LoVo (cell line): ENCODE results near the gene TLDC2.
A peak's percentile ranks its signal among the peaks of the same experiment; 100 is the strongest.
"Not testable (repeated sequence)": the region's sequence is repeated elsewhere in the genome, so short reads cannot be mapped to it uniquely, and the experiment has no call there.

Experiments
- DNase-seq: peaks from one replicate; pipeline ENCODE4 v3.0.0-alpha.2; 2016; ENCODE audit warnings: low spot score

The TLDC2 gene

GRCh38 chr20:36875702-36876472 is at the start of gene TLDC2:
Gene TLDC2, plus strand, starts transcription at chr20:36876138. Its CDS starts 37 bp downstream, at chr20:36876175.
- peak; percentile 79 for DNase-seq

DNA sequence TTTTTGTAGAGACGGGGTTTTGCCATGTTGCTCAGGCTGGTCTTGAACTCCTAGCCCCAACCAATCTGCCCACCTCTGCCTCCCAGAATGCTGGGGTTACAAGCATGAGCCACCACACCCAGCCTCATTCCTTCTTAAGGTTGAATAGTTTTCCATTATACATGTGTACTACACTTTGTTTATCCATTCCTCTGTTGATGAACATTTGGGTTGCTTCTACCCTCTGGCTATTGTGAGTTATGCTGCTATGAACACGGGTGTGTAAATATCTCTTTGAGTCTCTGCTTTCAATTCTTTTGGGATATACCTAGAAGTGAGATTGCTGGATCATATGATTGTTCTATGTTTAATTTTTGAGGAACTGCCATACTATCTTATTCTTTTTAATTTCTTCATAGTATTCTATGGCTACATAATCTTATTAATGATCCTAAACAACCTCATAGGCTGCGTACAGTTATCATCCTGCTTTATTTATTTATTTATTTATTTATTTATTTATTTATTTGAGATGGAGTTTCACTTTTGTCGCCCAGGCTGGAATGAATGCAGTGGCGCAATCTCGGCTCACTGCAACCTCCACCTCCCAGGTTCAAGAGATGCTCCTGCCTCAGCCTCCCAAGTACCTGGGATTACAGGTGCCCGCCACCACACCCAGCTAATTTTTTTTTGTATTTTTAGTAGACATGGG is 49.2 kb upstream of the TLDC2 start:
- no peak for DNase-seq

GRCh38 chr20:36827541-36828279 is 48.2 kb upstream of the TLDC2 start:
- no peak for DNase-seq

DNA sequence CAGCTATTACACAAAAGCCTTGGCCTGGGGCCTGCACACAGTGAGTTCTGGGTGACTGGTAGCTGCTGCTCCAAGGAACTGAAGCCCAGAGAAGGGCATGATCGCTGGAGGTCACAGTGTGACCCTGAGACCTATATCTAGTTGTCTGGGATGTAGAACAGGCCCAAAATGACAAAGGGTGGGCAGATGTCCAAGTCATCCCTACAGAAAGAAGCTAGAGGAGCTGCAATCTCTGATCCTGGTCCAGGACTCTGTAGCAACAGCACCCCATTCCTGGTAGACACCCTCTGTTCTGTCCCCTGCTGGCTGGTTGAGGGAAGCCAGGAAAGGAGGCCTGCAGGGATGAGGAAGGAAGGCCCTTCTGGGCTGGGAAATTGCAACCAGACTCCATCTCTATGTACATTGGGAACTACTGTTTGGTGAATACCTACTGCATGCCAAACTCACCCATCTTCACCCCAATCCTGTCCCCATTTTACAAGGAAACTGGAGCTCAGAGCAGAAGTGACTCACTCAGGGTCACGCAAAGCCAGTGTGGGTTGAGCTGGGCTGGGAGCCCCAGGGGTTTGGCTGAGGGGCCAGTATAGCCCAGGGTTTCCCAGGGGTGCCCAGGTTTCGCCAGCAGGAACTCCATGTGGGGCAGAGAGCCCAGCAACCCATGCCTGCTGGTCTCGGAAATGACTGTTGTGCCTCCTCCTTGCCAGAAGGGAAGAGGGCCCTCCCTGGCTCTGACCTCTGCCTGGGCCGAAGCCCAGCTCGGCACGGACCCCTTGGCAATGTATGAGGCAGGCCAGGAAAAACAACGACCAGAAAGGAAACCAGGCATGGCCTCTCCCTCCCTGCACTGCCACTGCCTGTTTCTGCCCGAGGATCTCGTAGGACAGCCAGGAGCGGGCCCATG is 44.9 kb upstream of the TLDC2 start:
- DNase-seq, result no peak

DNA sequence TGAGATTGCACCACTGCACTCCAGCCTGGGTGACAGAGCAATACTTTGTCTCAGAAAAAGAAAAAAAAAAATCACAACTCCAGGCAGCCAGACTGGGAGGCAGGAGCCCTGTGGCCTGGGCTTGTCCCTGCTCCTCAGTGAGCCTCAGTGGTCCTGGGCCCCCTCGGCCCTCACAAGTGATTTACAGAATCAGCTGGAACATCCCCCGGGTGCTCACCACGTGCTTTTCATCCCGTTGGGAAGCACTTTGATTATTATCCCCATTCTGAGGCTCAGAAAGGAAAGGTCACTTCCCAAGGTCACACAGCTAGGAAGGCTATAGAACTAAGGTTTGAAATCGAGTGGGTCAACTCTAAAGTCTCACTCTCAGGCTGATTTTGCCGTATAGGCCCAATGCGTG is 43.1 kb upstream of the TLDC2 start:
- no peak for DNase-seq

DNA sequence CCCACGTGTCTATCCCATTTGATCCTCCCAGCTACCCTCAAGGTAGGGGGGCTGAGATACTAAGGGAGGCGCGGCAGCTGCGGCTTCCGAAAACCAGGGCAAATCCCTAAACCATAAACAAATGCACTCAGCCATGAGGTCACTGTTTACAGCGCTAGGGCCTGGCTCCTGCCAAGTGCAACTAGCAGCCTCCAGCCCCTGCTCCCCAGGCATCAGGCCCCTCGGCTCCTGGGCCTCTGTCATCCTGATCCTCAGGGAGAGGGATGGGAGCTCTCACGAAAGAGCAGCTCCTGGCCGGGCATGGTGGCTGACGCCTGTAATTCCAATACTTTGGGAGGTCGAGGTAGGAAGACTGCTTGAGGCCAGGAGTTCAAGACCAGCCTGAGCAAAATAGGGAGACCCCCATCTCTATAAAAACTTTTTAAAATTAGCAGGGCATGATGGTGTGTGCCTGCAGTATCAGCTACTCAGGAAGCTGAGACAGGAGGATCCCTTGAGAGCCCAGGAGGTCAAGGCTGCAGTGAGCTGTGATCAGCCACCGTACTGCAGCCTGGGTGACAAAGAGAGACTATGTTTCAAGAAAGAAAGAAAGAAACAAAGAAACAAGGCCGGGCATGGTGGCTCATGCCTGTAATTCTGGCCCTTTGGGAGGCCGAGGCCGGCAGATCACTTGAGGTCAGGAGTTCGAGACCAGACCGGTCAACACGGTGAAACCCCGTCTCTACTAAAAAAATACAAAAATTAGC is 42.5 kb upstream of the TLDC2 start:
- DNase-seq, result no peak

DNA sequence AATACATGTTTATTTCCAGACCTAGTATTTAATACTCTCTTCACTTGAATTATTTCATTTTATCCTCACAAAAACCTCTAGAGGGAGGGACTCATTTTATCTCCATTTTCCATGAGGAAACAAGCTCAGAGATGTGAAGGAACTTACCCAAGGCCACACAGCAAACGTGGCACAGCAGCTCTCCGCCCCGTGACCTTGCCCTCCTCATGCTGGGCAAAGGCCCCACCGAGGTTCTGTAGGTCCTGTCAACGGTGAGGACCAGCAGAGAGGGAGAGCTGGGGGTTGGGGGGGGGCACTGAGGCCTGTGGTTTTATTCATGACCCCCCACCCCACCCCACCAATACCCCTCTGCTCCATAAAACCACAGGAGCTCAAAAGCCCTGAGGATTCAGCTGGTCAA is 40.9 kb upstream of the TLDC2 start:
- no peak for DNase-seq

GRCh38 chr20:36835453-36836198 is 40.3 kb upstream of the TLDC2 start:
- DNase-seq, result peak; percentile 57

GRCh38 chr20:36836591-36837269 is 39.2 kb upstream of the TLDC2 start:
- no peak for DNase-seq

- DNase-seq, result not testable (repeated sequence)
These were observed 37.6 kb upstream of the TLDC2 start for GRCh38 chr20:36838376-36838775.

DNA sequence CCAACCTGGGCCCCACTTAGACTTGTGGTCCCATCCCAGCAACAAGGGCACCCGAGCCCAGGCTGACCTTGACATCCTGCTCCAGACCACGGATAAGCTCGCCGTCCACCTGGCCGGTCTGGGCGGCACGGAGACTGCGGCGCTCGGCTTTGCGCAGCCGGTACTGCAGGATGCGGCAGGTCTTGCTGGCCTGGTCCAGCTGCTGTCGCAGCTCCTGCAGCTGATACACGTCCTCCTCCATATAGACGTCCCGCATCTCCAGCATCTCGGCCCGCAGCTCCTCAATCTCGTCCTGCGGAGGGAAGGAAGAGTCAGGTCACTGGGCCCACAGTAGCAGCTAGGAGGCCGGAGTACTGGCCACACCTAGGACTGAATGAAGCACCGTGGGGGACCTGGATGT is 36.8 kb upstream of the TLDC2 start:
- no peak for DNase-seq

DNA sequence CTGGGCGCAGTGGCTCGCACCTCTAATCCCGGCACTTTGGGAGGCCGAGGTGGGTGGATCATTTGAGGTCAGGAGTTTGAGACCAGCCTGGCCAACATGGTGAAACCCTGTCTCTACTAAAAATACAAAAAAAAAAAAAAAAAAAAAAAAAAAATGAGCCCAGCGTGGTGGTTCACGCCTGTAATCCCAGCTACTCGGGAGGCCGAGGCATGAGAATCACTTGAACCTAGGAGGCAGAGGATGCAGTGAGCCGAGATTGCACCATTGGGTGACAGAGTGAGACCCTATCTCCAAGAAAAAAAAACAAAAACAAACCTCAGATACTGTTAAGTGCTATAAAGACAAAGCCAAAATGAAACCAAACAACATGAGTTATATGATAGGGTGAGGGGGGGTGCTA is 34.9 kb upstream of the TLDC2 start:
- DNase-seq, result not testable (repeated sequence)

DNA sequence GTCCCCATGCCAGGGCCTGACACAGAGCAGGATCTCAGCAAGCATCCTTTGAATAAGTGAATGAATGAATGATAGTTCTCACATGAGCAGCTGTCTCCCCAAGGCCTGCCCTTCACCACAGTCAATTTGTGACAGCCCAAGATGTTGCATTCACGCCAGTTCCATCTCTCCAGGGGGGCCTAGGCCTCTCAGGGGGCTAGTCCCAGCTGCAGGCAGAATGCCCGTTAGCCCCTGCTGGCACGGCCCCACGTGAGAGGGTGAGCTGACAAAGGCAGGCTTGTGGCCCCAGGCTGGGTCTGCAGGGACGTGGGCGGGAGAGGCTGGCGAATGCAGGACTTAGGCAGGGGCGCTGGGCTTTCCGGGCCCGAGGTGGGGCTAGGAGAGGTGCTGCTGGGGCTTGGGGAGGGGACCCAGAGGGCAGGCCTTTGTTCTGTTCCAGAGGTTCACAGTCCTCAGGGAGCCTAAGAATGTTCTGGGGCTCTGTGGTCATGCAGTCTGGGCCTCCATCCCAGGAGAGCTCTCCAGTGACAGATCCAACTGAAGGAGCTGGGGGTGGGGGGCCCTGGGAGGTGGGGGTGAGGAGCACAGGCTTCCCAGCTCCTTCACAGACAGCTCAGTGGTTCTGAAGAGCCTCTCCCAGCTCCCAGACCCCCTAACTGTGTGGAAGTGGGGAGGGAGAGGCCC is 30.5 kb upstream of the TLDC2 start:
- no peak for DNase-seq

GRCh38 chr20:36847009-36847709 is 28.8 kb upstream of the TLDC2 start:
- no peak for DNase-seq

GRCh38 chr20:36847710-36848040 is 28.3 kb upstream of the TLDC2 start:
- DNase-seq, result no peak

DNA sequence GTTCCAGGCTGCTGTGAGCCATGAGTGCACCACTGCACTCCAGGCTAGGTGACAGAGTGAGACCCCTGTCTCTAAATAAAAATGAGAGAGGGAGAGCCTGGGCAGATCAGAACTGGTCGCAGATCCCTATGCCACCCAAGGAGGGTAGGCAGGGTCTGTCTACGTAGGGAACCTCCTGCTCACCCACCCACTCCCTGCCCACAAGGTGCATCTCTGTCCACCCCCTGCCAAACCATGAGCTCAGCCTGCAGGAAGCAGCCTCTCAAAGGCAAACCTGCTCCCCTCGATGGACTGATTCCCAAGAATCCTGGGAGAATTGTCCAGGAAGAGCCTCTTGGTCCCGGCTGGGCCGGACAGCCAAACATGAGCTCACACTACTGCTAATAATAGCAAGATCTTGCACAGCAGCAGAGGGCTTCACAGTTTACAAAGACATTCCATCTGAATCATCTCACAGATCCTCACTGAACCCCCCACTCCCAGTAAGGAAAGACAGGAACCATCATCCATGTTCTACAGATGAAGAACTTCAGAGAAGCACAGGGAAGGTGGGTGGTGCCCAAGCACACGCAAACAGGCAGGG is 27.8 kb upstream of the TLDC2 start:
- DNase-seq, result no peak

DNA sequence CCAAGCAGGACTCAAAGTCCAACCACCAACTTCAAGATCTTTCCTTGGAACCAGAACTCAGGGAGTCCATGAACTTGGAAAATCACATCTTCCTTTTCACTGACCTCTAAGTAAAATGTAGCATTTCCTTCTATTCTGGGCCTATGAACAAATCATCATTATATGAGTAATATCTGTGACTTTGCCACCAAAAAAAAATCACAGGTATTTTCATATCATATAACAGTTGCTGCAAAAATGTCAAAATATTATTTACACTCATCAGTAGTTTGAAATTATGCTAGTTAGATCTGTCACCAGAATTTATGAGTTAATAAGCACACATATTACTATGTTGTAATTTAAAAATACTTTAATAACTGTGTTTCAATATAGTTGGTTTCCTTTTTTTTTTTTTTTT is 27.3 kb upstream of the TLDC2 start:
- no peak for DNase-seq

DNA sequence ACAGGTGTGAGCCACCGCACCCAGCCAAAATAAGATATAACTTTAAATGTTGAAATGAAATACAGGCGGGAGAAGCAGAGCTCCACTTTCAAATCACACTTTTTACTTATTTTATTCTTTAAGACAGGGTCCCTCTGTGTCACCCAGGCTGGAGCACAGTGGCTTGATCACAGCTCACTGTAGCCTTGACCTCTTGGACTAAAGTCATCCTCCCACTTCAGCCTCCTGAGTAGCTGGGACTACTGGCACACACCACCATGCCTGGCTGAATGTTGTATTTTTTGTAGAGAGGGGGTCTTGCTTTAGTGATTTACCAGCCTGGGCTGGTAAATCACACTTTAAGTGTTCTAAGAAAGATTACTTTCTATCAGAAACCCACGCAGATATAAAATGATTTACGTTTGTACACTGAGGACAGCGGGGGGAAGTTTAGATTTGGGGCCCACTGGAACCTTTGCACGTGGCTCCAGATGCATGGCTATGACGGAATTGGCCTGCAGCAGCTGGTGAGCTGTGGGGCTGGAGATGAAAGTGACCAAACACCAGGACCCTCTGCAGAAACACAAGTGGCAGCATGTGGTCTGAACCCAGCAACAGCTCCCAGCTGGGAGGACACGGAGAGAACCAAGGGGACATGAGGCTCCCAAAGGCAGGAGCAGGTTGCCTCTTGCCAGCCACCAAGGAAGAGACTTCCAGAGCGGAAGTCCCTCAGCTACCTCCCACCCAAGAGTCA is 26.4 kb upstream of the TLDC2 start:
- DNase-seq, result no peak
